ENCODE data around the gene SH3BP1. TPM values are rescaled to one million over a fixed set of nuclear protein-coding genes. Genes with fewer than 3 reads are reported as not detected.

SH3BP1 gene
- total and polyA plus RNA-seq, 9 of the 15 experiments (the other 6 are each of a cell fraction or from before 2014, with no cell fraction given) = 0.10 to 36.2 (median 10.4) TPM

GRCh38 chr22:37661160-37661924 is 21.9 kb downstream of the SH3BP1 start:
- CTCF ChIA-PET (ENCODE audit: low intra/inter-chr PET ratio) = interaction anchor here (0.8 to 1.3 kb wide), 3 partner anchors 20 to 25 kb away, joined by 3 to 9 read pairs (median 4); partner anchors contain the start of gene NOL12
- TF ChIP-seq REST (IDR thresholded peaks at IDR 0.05; ENCODE audit: borderline replicate concordance) (peak; percentile 47; the same call in 1 of the 2 replicates), REST (CRISPR knock-in tag; IDR thresholded peaks at IDR 0.05; ENCODE audit: low read depth) (no peak), JUNB (CRISPR knock-in tag; conservative IDR thresholded peaks at IDR 0.05) (no peak), HOMEZ (CRISPR knock-in tag; IDR thresholded peaks at IDR 0.05) (no peak), HOXB6 (CRISPR knock-in tag; IDR thresholded peaks at IDR 0.05; ENCODE audit: borderline replicate concordance) (no peak), ZNF778 (CRISPR knock-in tag; IDR thresholded peaks at IDR 0.05) (no peak), ZNF121 (CRISPR knock-in tag; conservative IDR thresholded peaks at IDR 0.05) (no peak), ZNF277 (CRISPR knock-in tag; IDR thresholded peaks at IDR 0.05; ENCODE audit: borderline replicate concordance) (no peak), ZNF764 (CRISPR knock-in tag; IDR thresholded peaks at IDR 0.05; ENCODE audit: low read depth) (no peak)

More at GRCh38 chr22:37661160-37661924, 21.9 kb downstream of the SH3BP1 start:
- Histone ChIP-seq H2AFZ (ENCODE audit: low read depth, low read length) (0 out of 2 replicates have a peak overlapping the region, but pooled peaks have one; percentile 51), H3K4me1 (replicated peaks in 1 of 2; ENCODE audit: control insufficient read depth in 2 of 2, insufficient read depth in 2 of 2, low read length in 2 of 2) (peaks cover 20 to 34% of the 10 kb centered on the region in 2 experiments), H3K9me3 (replicated peaks; ENCODE audit: control insufficient read depth, insufficient read depth, low read depth, low read length) (no peaks in the 10 kb centered on the region), H3K27ac (ENCODE audit: extremely low read depth, low read depth, low read length) (peak overlapping the region; percentile 66; the same call in 2 of the 3 replicates), H3K9ac (ENCODE audit: insufficient read depth in 1 of 2, low read depth in 2 of 2, low read length in 2 of 2) (peak overlapping the region; percentile 71 to 86; a peak in 3 of 4 replicates), H3K36me3 (ENCODE audit: control insufficient read depth, insufficient read depth, low read length) (peaks cover 53% of the 10 kb centered on the region; the same call in 2 of the 3 replicates), H3K4me2 (ENCODE audit: insufficient read depth, low read length) (peak overlapping the region; percentile 92), H3K79me2 (ENCODE audit: control insufficient read depth, insufficient read depth, low read length) (peaks cover 69% of the 10 kb centered on the region), H3K4me3 (peak overlapping the region; percentile 63), H3K27me3 (ENCODE audit: control insufficient read depth in 2 of 2, insufficient read depth in 2 of 2, low read length in 2 of 2) (no peaks in the 10 kb centered on the region), H4K20me1 (replicated peaks; ENCODE audit: control insufficient read depth, insufficient read depth, low read length) (peaks cover 17% of the 10 kb centered on the region), H3K9me1 (ENCODE audit: control insufficient read depth, insufficient read depth, low read length) (peaks cover 4% of the 10 kb centered on the region)
- POLR2A ChIA-PET = interaction anchor here (0.6 to 1.7 kb wide), 4 partner anchors 10 to 120 kb away, joined by 3 to 11 read pairs (median 7); partner anchors contain the start of gene LGALS1
- in situ Hi-C loops (cut with MboI) = no loop called here
- FAIRE-seq (peak; percentile 83), DNase-seq (ENCODE audit: extremely low read depth in 1 of 4, low spot score in 3 of 4) (peak in 2 of 4 experiments; percentile 7 to 62), ATAC-seq (peak; percentile 38)
- intact Hi-C loops (cut with micrococcal nuclease) = loop anchor here (1.0 kb wide), 1 partner anchor 20 kb away; no protein-coding TSS in a partner anchor
- 29% methylated on average over 9 of the region's 12 CpGs for WGBS (ENCODE audit: insufficient coverage, low coverage, missing lambda C conversion rate)
- no TSS peak for BruUV-seq (replicated peaks)
